Esophagus squamous epithelium (tissue), 4 donors: ENCODE data around the gene CCDC50.

Experiments used
- CTCF ChIP-seq, 6 experiments: fragments of 450-650 bp in 4 of 6; fragments of 200-600 bp in 2 of 6; sonication (generic) in 2 of 6; IDR thresholded peaks; one replicate each; pipeline ENCODE4 v1.5.1; 2016 to 2019; ENCODE audit warnings: antibody characterized with exemption in 6 of 6, mild to moderate bottlenecking in 4 of 6, moderate library complexity in 4 of 6
- POLR2A ChIP-seq, 4 donors: fragments of 450-650 bp; IDR thresholded peaks; one replicate each; pipeline ENCODE4 v1.6.1; 2017; ENCODE audit warnings: antibody characterized with exemption in 4 of 4, mild to moderate bottlenecking in 4 of 4, moderate library complexity in 3 of 4

GRCh38 chr3:191352014-191352413, 22.8 kb downstream of the CCDC50 start:
- no peak for TF ChIP-seq CTCF (IDR thresholded peaks at IDR 0.05)
- no peak for TF ChIP-seq POLR2A (IDR thresholded peaks at IDR 0.05)
